Transverse colon (tissue), 4 donors: ENCODE results near the gene IGSF21. TPM values are rescaled to one million over a fixed set of nuclear protein-coding genes. Genes with fewer than 3 reads are reported as not detected.
A peak's percentile ranks its signal among the peaks of the same experiment; 100 is the strongest.

Source experiments
- DNase-seq: peaks from one replicate; pipeline ENCODE4 v3.0.0-alpha.2; 2019
- H3K27ac ChIP-seq, 4 donors: fragments of 200-600 bp; sonication (generic); 2 replicates each; pipeline ENCODE4 v1.5.1; 2016 to 2018; ENCODE audit warnings: inconsistent platforms in 4 of 4
- H3K27me3 ChIP-seq: fragments of 200-600 bp; sonication (generic); 2 replicates; pipeline ENCODE4 v1.5.1; 2017; ENCODE audit warnings: inconsistent platforms
- H3K36me3 ChIP-seq, 4 donors: fragments of 200-600 bp; sonication (generic); 2 replicates each; pipeline ENCODE4 v1.5.1; 2017 to 2019; ENCODE audit warnings: inconsistent platforms in 4 of 4
- H3K4me1 ChIP-seq, 4 donors: fragments of 200-600 bp; sonication (generic); 2 replicates each; pipeline ENCODE4 v1.5.1; 2017 to 2020; ENCODE audit warnings: inconsistent platforms in 4 of 4
- H3K4me3 ChIP-seq, 4 donors: fragments of 200-600 bp; sonication (generic); 1 replicate in 1 of 4; 2 replicates in 3 of 4; pipeline versions ENCODE4 v1.5.1 to v1.6.1; 2017 to 2019; ENCODE audit warnings: inconsistent platforms in 4 of 4
- H3K9me3 ChIP-seq, 2 donors: fragments of 200-600 bp; sonication (generic); 2 replicates each; pipeline ENCODE4 v1.5.1; 2017 to 2019; ENCODE audit warnings: inconsistent platforms in 2 of 2
- CTCF ChIP-seq, 5 experiments: fragments of 200-600 bp in 3 of 5; fragments of 450-650 bp in 2 of 5; sonication (generic) in 3 of 5; IDR thresholded peaks; 1 replicate in 2 of 5; 2 replicates in 3 of 5; pipeline ENCODE4 v1.5.1; 2016 to 2017; ENCODE audit warnings: antibody characterized with exemption in 5 of 5, inconsistent platforms in 3 of 5, mild to moderate bottlenecking in 2 of 5, moderate library complexity in 1 of 5
- EP300 ChIP-seq: sonication (generic); formaldehyde crosslinking; IDR thresholded peaks from one replicate; pipeline ENCODE4 v1.6.1; 2017; ENCODE audit warnings: antibody characterized with exemption, low read depth
- POLR2A ChIP-seq: fragments of 450-650 bp; IDR thresholded peaks from one replicate; pipeline ENCODE4 v1.6.1; 2016; ENCODE audit warnings: antibody characterized with exemption, mild to moderate bottlenecking, moderate library complexity
- POLR2AphosphoS5 ChIP-seq, 3 donors: sonication (generic); formaldehyde crosslinking; IDR thresholded peaks; one replicate each; pipeline ENCODE4 v1.6.1; 2016; ENCODE audit warnings: antibody characterized with exemption in 3 of 3
- whole genome bisulfite sequencing, 2 donors: methylation state at CpG; one replicate each; pipeline ENCODE4 v1.1.5; 2018; ENCODE audit warnings: low coverage in 1 of 2; 5-methylcytosine and 5-hydroxymethylcytosine counted together
- in situ Hi-C, 4 donors: fragments of 200-750 bp; cut with MboI; loops; one replicate each; pipeline versions ENCODE4 v1.15.0 to v1.15.1; 2017; ENCODE audit warnings: low sequenced_read_pairs in 3 of 4, low pct_ligation_motif_present in 1 of 4, low pct_unique_long_range_greater_than_20kb in 1 of 4
- intact Hi-C: fragments of 100-400 bp; cut with DNase I; formaldehyde crosslinking; loops from one replicate; pipeline ENCODE4 v1.15.1; 2023; ENCODE audit warnings: low total_unique reads
- total RNA-seq, 4 donors: library from RNA; depleted of rRNA; stranded (reverse); fragments of >200 nt; gene quantifications; one replicate each; pipeline ENCODE4 v1.1.0, GENCODE V29; 2016

The IGSF21 gene
- total RNA-seq, 4 donors from 2014 or later, result 1.1 to 6.8 (median 1.6) TPM; not detected in 1

GRCh38 chr1:18211764-18212163, 104.2 kb downstream of the IGSF21 start:
- DNase-seq, result no peak
- no peak overlapping the region for H3K4me3 ChIP-seq
- H3K9me3 ChIP-seq, result no peaks in the 10 kb centered on the region
- H3K4me1 ChIP-seq, result no peaks in the 10 kb centered on the region
- TF ChIP-seq EP300 (no peak), POLR2AphosphoS5 (IDR thresholded peaks at IDR 0.05) (no peak), CTCF (IDR thresholded peaks at IDR 0.05) (no peak), POLR2A (no peak)
- in situ Hi-C loops (no loop called here), intact Hi-C loops (no loop called here)
- no peak overlapping the region for H3K27ac ChIP-seq
- no peaks in the 10 kb centered on the region for H3K36me3 ChIP-seq
- H3K27me3 ChIP-seq, result no peaks in the 10 kb centered on the region
- 50 to 75% methylated on average over 1 to 8 of the region's 8 CpGs for WGBS, 2 donors

- Histone ChIP-seq H3K27ac (no peak overlapping the region), H3K27me3 (no peaks in the 10 kb centered on the region), H3K36me3 (no peaks in the 10 kb centered on the region), H3K4me1 (no peaks in the 10 kb centered on the region), H3K4me3 (no peak overlapping the region), H3K9me3 (no peaks in the 10 kb centered on the region)
- 44% methylated on average over 4 of the region's 4 CpGs; no CpG with 5 or more reads in 1 of the 2 donors for WGBS, 2 donors
- TF ChIP-seq CTCF (IDR thresholded peaks at IDR 0.05) (peak; percentile 4 to 44 (median 36)), POLR2A (no peak), POLR2AphosphoS5 (IDR thresholded peaks at IDR 0.05) (no peak), EP300 (no peak)
- intact Hi-C loops (no loop called here), in situ Hi-C loops (no loop called here)
- peak; percentile 39 for DNase-seq
These were observed 109.9 kb downstream of the IGSF21 start for GRCh38 chr1:18217398-18218043.

- no peaks in the 10 kb centered on the region for H3K4me1 ChIP-seq
- peaks cover 13% of the 10 kb centered on the region for H3K27me3 ChIP-seq
- 100% methylated on average over 1 of the region's 1 CpG for WGBS, 2 donors
- DNase-seq, result no peak
- TF ChIP-seq EP300 (no peak), POLR2A (no peak), POLR2AphosphoS5 (IDR thresholded peaks at IDR 0.05) (no peak), CTCF (IDR thresholded peaks at IDR 0.05) (no peak)
- no peak overlapping the region for H3K4me3 ChIP-seq
- intact Hi-C loops (loop anchor here (10.0 kb wide), 1 partner anchor 575 kb away; no protein-coding TSS in a partner anchor), in situ Hi-C loops (no loop called here)
- H3K9me3 ChIP-seq, result no peaks in the 10 kb centered on the region
- H3K27ac ChIP-seq, result no peak overlapping the region
- H3K36me3 ChIP-seq, result no peaks in the 10 kb centered on the region
These were observed 122.0 kb downstream of the IGSF21 start for GRCh38 chr1:18229625-18230024.

GRCh38 chr1:18230321-18230720, 122.7 kb downstream of the IGSF21 start:
- WGBS, 2 donors, result 60 to 90% methylated on average over 2 to 6 of the region's 6 CpGs
- in situ Hi-C loops (no loop called here), intact Hi-C loops (loop anchor here (10.0 kb wide), 1 partner anchor 576 kb away; no protein-coding TSS in a partner anchor)
- Histone ChIP-seq H3K36me3 (no peaks in the 10 kb centered on the region), H3K27ac (no peak overlapping the region), H3K4me3 (no peak overlapping the region), H3K9me3 (no peaks in the 10 kb centered on the region), H3K4me1 (no peaks in the 10 kb centered on the region), H3K27me3 (peaks cover 13% of the 10 kb centered on the region)
- DNase-seq, result no peak
- TF ChIP-seq POLR2AphosphoS5 (IDR thresholded peaks at IDR 0.05) (no peak), POLR2A (no peak), CTCF (IDR thresholded peaks at IDR 0.05) (no peak), EP300 (no peak)
